Lower leg skin (tissue), 3 donors: ENCODE measurements around the gene CDKAL1.

Source experiments
- CTCF ChIP-seq, 3 donors: fragments of 450-650 bp; IDR thresholded peaks; one replicate each; pipeline ENCODE4 v1.5.1; 2016; ENCODE audit warnings: antibody characterized with exemption in 3 of 3, mild to moderate bottlenecking in 3 of 3, moderate library complexity in 2 of 3
- POLR2A ChIP-seq, 2 donors: fragments of 450-650 bp; IDR thresholded peaks; one replicate each; pipeline ENCODE4 v1.6.1; 2016 to 2017; ENCODE audit warnings: antibody characterized with exemption in 2 of 2, mild to moderate bottlenecking in 1 of 2, moderate library complexity in 1 of 2

- TF ChIP-seq POLR2A (IDR thresholded peaks at IDR 0.05), result no peak
- TF ChIP-seq CTCF (IDR thresholded peaks at IDR 0.05), result no peak
Observed at GRCh38 chr6:20569000-20569610, 34.8 kb downstream of the CDKAL1 start.
